ENCODE measurements around the gene RASL12. TPM values are rescaled to one million over a fixed set of nuclear protein-coding genes. Genes with fewer than 3 reads are reported as not detected.

Gene RASL12
- total RNA-seq, 2 donors from 2014 or later: not detected

- peaks cover 0 to 5% of the 10 kb centered on the region in 2 donors for H3K36me3 Mint-ChIP-seq
- ATAC-seq (no peak), DNase-seq (ENCODE audit: low spot score in 2 of 2) (no peak)
- no peaks in the 10 kb centered on the region for H3K9me3 Mint-ChIP-seq
- H3K27ac Mint-ChIP-seq: no peak overlapping the region
These were observed 1.0 kb downstream of the RASL12 start for GRCh38 chr15:65066635-65067316.

DNA sequence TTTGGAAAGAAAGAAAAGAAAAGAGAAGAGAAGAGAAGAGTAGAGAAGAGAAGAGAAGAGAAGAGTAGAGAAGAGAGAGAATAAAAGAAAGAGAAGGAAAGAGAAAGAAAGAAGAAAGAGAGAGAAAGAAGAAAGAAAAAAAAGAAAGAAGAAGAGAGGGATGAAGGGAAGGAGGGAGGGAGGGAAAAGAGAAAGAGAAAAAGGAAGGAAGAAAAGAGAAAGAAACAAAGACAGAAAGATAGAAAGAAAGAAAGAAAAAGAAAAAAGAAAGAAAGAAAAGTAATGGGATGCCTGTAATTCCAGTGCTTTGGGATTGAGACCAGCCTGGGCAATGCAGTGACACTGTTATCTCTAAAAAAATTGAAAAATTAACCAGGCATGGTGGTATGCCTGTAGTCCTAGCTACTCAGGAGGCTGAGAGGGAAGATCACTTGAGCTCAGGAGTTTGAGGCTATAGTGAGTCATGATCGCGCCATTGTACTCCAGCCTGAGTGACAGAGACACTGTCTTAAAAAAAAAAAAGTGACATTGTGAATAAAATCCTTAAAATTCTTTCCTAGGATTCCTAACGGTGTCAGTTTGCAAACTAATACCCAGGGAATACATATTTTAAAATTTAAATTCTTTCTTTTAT lies 1.7 kb downstream of the RASL12 start:
- H3K9me3 Mint-ChIP-seq: no peaks in the 10 kb centered on the region
- no peak for ATAC-seq
- no peak overlapping the region for H3K27ac Mint-ChIP-seq
- peaks cover 0 to 5% of the 10 kb centered on the region in 2 donors for H3K36me3 Mint-ChIP-seq
- no peak for DNase-seq (ENCODE audit: low spot score in 2 of 2)

- Mint-ChIP-seq H3K27ac (no peak overlapping the region), H3K36me3 (no peaks in the 10 kb centered on the region)
- no peak for ATAC-seq
These were observed 5.1 kb downstream of the RASL12 start for GRCh38 chr15:65062726-65063125.

DNA sequence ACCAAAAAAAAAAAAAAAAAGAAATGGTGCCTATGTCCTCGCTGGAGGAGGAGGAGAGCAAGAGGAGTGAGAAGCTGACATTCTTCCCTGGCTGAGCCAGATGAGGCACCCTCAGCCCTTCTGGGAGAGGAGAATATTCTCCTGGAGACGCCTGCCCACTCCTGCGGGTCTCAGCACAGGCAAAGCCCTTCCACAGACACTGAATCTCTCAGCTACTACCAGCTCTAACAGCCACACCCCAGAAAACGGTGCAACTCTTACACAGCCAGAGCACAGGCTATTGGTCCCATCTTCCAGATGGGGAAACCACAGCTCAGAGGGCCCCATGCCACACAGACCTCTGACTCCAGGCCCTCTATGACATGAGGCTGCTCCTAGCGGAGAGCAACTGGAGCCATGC lies 5.7 kb downstream of the RASL12 start:
- Mint-ChIP-seq H3K9me3 (no peaks in the 10 kb centered on the region), H3K36me3 (no peaks in the 10 kb centered on the region), H3K27ac (no peak overlapping the region)
- DNase-seq (ENCODE audit: low spot score in 2 of 2) (no peak), ATAC-seq (no peak)

More at GRCh38 chr15:65062726-65063125, 5.1 kb downstream of the RASL12 start:
- H3K9me3 Mint-ChIP-seq: no peaks in the 10 kb centered on the region
- no peak for DNase-seq (ENCODE audit: low spot score in 2 of 2)

GRCh38 chr15:65060641-65061397 lies 7.0 kb downstream of the RASL12 start:
- H3K27ac Mint-ChIP-seq: no peak overlapping the region
- H3K36me3 Mint-ChIP-seq: no peaks in the 10 kb centered on the region
- ATAC-seq (no peak), DNase-seq (ENCODE audit: low spot score in 2 of 2) (no peak)
- no peaks in the 10 kb centered on the region for H3K9me3 Mint-ChIP-seq

- Mint-ChIP-seq H3K9me3 (no peaks in the 10 kb centered on the region), H3K36me3 (no peaks in the 10 kb centered on the region), H3K27ac (no peak overlapping the region)
- ATAC-seq: no peak
- no peak for DNase-seq (ENCODE audit: low spot score in 2 of 2)
These were observed 7.7 kb downstream of the RASL12 start for GRCh38 chr15:65059931-65060596.

DNA sequence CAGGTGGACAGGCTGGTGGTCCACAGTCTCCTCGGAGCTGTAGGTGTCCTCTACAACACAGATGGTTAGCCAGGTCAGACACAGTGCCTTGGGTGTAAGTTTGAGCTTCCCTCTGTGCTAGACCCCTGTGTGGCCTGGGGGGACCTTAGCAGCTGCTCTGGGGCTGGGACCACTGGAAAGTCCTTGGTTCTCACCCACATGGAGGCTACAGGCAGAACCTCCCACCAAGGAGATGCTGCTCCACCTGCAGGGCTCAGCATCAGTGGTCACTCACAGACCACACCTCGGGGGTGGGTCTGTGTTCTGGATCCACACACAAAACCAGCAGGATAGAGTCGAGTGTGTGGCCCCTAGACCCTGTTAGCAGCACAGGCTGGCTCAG lies 8.4 kb downstream of the RASL12 start:
- Mint-ChIP-seq H3K9me3 (no peaks in the 10 kb centered on the region), H3K36me3 (no peaks in the 10 kb centered on the region), H3K27ac (no peak overlapping the region)
- ATAC-seq (no peak), DNase-seq (ENCODE audit: low spot score in 2 of 2) (no peak)

GRCh38 chr15:65058394-65059368 lies 9.1 kb downstream of the RASL12 start:
- H3K36me3 Mint-ChIP-seq: no peaks in the 10 kb centered on the region
- ATAC-seq: no peak
- no peak overlapping the region for H3K27ac Mint-ChIP-seq
- no peak for DNase-seq (ENCODE audit: low spot score in 2 of 2)
- no peaks in the 10 kb centered on the region for H3K9me3 Mint-ChIP-seq

- DNase-seq (ENCODE audit: low spot score in 2 of 2) (no peak), ATAC-seq (no peak)
- Mint-ChIP-seq H3K27ac (no peak overlapping the region), H3K36me3 (no peaks in the 10 kb centered on the region), H3K9me3 (no peaks in the 10 kb centered on the region)
These were observed 10.2 kb downstream of the RASL12 start for GRCh38 chr15:65057549-65057940.

DNA sequence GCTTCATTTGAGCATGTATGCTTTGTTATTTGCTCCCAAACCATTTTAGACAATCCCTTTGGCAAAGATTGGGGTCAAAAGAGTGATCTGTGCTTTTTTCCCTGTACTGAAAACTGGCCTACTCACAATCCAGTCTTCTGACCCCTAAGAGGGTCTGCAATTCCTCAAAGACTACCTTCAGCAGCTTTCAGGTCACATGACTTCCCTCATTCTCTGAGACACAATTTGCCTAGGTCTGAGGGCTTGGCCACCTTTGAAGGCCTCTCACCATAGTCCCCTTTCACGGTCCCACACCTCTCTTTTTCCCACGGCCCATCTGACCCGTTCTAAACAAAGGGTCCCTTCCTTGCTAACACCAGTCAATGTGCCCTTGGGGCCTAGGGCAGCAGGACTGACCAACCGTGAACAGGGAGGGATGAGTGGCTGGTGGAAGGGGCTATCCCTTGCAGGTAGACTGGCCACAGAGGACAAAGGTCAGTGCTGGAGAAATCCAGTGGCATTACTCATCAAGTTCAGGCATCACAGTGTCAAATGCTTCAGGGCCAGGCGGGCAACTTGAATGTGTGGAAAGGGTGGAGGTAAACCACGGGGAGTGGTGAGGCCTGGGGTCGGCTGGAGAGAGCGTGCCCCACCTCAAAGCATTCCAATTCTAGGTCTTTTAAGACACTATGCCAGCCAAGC lies 10.8 kb downstream of the RASL12 start:
- Mint-ChIP-seq H3K36me3 (no peaks in the 10 kb centered on the region), H3K27ac (no peak overlapping the region), H3K9me3 (no peaks in the 10 kb centered on the region)
- DNase-seq (ENCODE audit: low spot score in 2 of 2) (no peak), ATAC-seq (no peak)

DNA sequence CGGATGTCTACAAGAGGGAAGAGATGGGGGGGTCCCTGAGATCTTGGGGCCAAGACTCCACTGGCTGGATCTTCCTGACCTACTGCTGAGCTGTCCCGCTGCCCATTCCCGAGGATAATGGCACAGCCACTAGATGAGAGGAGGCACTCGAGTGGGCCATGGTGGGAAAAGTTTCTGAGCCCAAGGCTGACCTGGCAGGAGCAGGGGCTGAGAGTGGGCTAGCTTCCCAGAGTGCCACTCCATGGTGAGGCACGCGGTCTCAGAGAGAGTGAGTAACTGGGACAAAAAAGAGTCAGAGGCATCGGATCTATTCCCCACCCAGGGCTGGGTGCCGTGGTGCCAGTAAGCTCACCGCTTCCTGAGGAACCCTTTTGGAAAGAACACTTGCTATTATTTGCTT lies 11.7 kb downstream of the RASL12 start:
- Mint-ChIP-seq H3K27ac (no peak overlapping the region), H3K9me3 (no peaks in the 10 kb centered on the region), H3K36me3 (no peaks in the 10 kb centered on the region)
- ATAC-seq (no peak), DNase-seq (ENCODE audit: low spot score in 2 of 2) (no peak)

GRCh38 chr15:65055201-65055870 lies 12.5 kb downstream of the RASL12 start:
- H3K9me3 Mint-ChIP-seq: no peaks in the 10 kb centered on the region
- no peaks in the 10 kb centered on the region for H3K36me3 Mint-ChIP-seq
- H3K27ac Mint-ChIP-seq: peak overlapping the region in 1 of 2 donors; percentile 75
- no peak for ATAC-seq
- no peak for DNase-seq (ENCODE audit: low spot score in 2 of 2)

DNA sequence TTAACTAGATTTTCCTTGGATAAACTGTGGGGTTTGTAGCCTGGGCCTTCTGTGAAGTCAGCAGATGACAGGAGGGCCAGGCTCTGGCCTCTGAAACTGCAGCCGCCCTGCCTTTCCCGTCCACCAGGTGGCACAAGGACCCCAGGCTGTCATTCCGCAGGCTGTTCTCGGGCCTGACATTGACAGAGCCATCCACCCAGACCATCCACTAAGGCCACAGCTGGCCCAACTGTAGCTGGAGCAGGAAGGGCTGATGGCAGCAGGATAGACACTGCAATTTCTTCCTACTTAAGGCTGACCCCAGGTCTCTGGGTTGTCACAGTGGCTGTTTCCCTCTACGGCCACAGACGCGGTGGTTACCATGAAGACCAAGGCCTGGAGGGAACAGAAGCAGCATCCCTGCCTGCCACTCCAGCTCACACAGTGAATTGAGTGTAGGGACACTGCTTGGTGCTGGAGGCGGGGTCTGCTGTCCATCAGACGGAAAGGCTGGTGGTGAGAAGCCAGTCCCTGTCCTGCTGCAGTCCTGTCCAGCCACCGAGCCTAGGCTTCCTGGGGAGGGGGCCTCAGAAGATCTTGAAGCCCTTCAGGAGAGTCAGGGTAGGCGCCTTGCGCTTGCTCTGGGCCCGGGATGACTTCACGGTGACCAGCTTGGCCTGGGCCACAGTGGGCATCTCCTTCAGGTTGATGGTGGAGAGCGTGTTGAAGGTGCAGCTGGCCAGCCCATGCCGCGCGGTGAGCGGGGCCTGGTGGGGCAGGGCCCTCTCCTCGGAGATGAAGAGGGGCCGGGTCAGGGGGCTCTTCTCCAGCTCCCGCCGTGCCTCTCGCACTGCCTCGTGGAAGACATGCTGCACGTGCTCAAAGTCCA lies 13.2 kb downstream of the RASL12 start:
- Mint-ChIP-seq H3K36me3 (no peaks in the 10 kb centered on the region), H3K9me3 (no peaks in the 10 kb centered on the region)

DNA sequence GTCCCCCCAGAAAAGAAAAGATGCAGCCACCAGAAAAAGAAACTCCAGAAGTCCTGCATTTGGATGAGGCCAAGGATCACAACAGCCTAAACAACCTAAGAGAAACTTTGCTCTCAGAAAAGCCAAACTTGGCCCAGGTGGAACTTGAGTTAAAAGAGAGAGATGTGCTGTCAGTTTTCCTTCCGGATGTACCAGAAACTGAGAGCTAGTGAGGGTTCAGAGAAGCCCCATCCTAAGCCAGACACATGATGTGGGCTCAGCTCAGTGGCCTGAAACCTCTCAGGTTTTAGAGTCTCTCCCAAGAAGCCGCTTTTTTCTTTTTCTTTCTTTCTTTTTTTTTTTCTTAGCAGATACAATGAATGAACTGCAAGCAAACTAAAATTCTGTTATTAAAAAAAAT lies 14.8 kb downstream of the RASL12 start:
- H3K36me3 Mint-ChIP-seq: no peaks in the 10 kb centered on the region
- ATAC-seq: no peak
- DNase-seq (ENCODE audit: low spot score in 2 of 2): no peak

More for the DNA sequence above, 13.2 kb downstream of the RASL12 start:
- DNase-seq (ENCODE audit: low spot score in 2 of 2) (peak in 1 of 2 donors; percentile 71), ATAC-seq (peak; percentile 58 to 60)
- H3K27ac Mint-ChIP-seq: no peak overlapping the region

More for the DNA sequence above, 14.8 kb downstream of the RASL12 start:
- no peaks in the 10 kb centered on the region for H3K9me3 Mint-ChIP-seq
- no peak overlapping the region for H3K27ac Mint-ChIP-seq
